Lower leg skin (tissue), 3 donors: ENCODE measurements around the gene RNF207.

ENCODE experiments used
- POLR2A ChIP-seq, 2 donors: fragments of 450-650 bp; IDR thresholded peaks; one replicate each; pipeline ENCODE4 v1.6.1; 2016 to 2017; ENCODE audit warnings: antibody characterized with exemption in 2 of 2, mild to moderate bottlenecking in 1 of 2, moderate library complexity in 1 of 2
- TF ChIP-seq, protein P1 (sequence below), 3 donors: fragments of 450-650 bp; IDR thresholded peaks; one replicate each; pipeline ENCODE4 v1.5.1; 2016; ENCODE audit warnings: antibody characterized with exemption in 3 of 3, mild to moderate bottlenecking in 3 of 3, moderate library complexity in 2 of 3

DNA sequence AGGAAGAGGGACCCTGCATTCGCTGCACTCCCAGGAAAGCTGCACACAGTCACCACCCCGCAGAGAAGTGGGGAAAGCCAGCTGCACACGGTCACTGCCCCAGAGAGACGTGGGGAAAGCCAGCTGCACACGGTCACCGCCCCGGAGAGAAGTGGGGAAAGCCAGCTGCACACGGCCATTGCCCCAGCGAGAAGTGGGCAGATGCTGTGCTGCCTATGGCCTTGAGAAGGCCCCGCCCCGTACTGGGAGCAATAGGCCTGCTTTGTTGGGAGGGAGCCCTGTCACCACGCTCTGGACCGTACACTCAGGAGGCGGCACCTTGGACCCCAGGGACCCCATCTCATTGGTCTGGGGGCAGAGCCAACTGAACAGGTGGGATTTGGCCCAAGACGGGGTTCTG lies 59.2 kb downstream of the RNF207 start:
- TF ChIP-seq, protein P1, sequence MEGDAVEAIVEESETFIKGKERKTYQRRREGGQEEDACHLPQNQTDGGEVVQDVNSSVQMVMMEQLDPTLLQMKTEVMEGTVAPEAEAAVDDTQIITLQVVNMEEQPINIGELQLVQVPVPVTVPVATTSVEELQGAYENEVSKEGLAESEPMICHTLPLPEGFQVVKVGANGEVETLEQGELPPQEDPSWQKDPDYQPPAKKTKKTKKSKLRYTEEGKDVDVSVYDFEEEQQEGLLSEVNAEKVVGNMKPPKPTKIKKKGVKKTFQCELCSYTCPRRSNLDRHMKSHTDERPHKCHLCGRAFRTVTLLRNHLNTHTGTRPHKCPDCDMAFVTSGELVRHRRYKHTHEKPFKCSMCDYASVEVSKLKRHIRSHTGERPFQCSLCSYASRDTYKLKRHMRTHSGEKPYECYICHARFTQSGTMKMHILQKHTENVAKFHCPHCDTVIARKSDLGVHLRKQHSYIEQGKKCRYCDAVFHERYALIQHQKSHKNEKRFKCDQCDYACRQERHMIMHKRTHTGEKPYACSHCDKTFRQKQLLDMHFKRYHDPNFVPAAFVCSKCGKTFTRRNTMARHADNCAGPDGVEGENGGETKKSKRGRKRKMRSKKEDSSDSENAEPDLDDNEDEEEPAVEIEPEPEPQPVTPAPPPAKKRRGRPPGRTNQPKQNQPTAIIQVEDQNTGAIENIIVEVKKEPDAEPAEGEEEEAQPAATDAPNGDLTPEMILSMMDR (IDR thresholded peaks at IDR 0.05) = no peak
- TF ChIP-seq POLR2A (IDR thresholded peaks at IDR 0.05) = no peak
